ENCODE data around the gene NETO1. TPM values are rescaled to one million over a fixed set of nuclear protein-coding genes. Genes with fewer than 3 reads are reported as not detected.

The NETO1 gene
- total RNA-seq, 1 experiment from 2014 or later, result 12.9 TPM

GRCh38 chr18:72697706-72698105, 170.1 kb downstream of the NETO1 start:
- Histone ChIP-seq H3F3A (ENCODE audit: low read length, unreplicated experiment) (no peaks in the 10 kb centered on the region), H3K36me3 (ENCODE audit: low read depth, low read length) (no peaks in the 10 kb centered on the region), H3K4me1 (ENCODE audit: insufficient read depth, low read length) (no peaks in the 10 kb centered on the region), H3K4me3 (ENCODE audit: low read length) (no peak overlapping the region), H4K20me1 (ENCODE audit: low read length) (no peaks in the 10 kb centered on the region), H3K9me2 (replicated peaks; ENCODE audit: low read length) (no peaks in the 10 kb centered on the region), H3K79me2 (ENCODE audit: low read length) (no peaks in the 10 kb centered on the region), H3K9me3 (ENCODE audit: low read length) (no peaks in the 10 kb centered on the region), H3K4me2 (ENCODE audit: low read length) (no peak overlapping the region), H3K27ac (ENCODE audit: low read length) (no peak overlapping the region), H3K9ac (ENCODE audit: low read length) (no peak overlapping the region), H2AFZ (ENCODE audit: low read length) (peak overlapping the region; percentile 54; the same call in 1 of the 2 replicates), H3K27me3 (ENCODE audit: low read length) (no peaks in the 10 kb centered on the region)
- intact Hi-C loops (cut with micrococcal nuclease), result no loop called here
- TF ChIP-seq EZH2 (IDR thresholded peaks at IDR 0.05; ENCODE audit: low read length, unreplicated experiment) (no peak), CTCF (conservative IDR thresholded peaks at IDR 0.05; ENCODE audit: low read depth, low read length) (no peak), EZH2phosphoT487 (IDR thresholded peaks at IDR 0.05; ENCODE audit: borderline replicate concordance, low read length) (no peak)
- BruUV-seq (replicated peaks), result no TSS peak
- ATAC-seq, result no peak
- no peak for DNase-seq
- ChIA-PET CTCF (no interaction called here), POLR2A (ENCODE audit: unreplicated experiment) (no interaction called here)

- ChIA-PET CTCF (no interaction called here), POLR2A (ENCODE audit: unreplicated experiment) (no interaction called here)
- H4K20me1 ChIP-seq (ENCODE audit: low read length), result no peaks in the 10 kb centered on the region
- DNase-seq, result no peak
- H3F3A ChIP-seq (ENCODE audit: low read length, unreplicated experiment), result no peaks in the 10 kb centered on the region
- H3K79me2 ChIP-seq (ENCODE audit: low read length), result no peaks in the 10 kb centered on the region
- H2AFZ ChIP-seq (ENCODE audit: low read length), result no peak overlapping the region
- H3K27ac ChIP-seq (ENCODE audit: low read length), result no peak overlapping the region
- ATAC-seq, result no peak
- H3K36me3 ChIP-seq (ENCODE audit: low read depth, low read length), result no peaks in the 10 kb centered on the region
- H3K9ac ChIP-seq (ENCODE audit: low read length), result no peak overlapping the region
- H3K4me3 ChIP-seq (ENCODE audit: low read length), result no peak overlapping the region
- intact Hi-C loops (cut with micrococcal nuclease), result no loop called here
- H3K4me2 ChIP-seq (ENCODE audit: low read length), result no peak overlapping the region
- no peaks in the 10 kb centered on the region for H3K4me1 ChIP-seq (ENCODE audit: insufficient read depth, low read length)
- TF ChIP-seq CTCF (conservative IDR thresholded peaks at IDR 0.05; ENCODE audit: low read depth, low read length) (no peak), EZH2 (IDR thresholded peaks at IDR 0.05; ENCODE audit: low read length, unreplicated experiment) (no peak)
- H3K9me3 ChIP-seq (ENCODE audit: low read length), result no peaks in the 10 kb centered on the region
- H3K27me3 ChIP-seq (ENCODE audit: low read length), result peaks cover 32% of the 10 kb centered on the region
- no peaks in the 10 kb centered on the region for H3K9me2 ChIP-seq (replicated peaks; ENCODE audit: low read length)
- BruUV-seq (replicated peaks), result no TSS peak
These were observed 175.2 kb downstream of the NETO1 start for GRCh38 chr18:72692595-72692994.

Small RNA genes within 50 kb of the gene (microRNA-seq; reads per million reads assigned to microRNA genes)
- gene MIR548AV (ENCODE audit: unreplicated experiment), result not detected

All from PC-3 (cell line).